SK-N-MC (cell line): ENCODE data around the gene PTPN6.

Experiments used
- EZH2 ChIP-seq: fragments of 200-600 bp; sonication (generic); IDR thresholded peaks from one replicate; pipeline ENCODE4 v1.6.1; 2017; ENCODE audit warnings: antibody characterized with exemption
- FOXP2 ChIP-seq: optimal IDR thresholded peaks from 2 replicates; pipeline ENCODE3; 2011; ENCODE audit warnings: mild to moderate bottlenecking, moderate library complexity; ENCODE audit not compliant: insufficient read depth; ENCODE audit errors: extremely low read length, control extremely low read depth
- POLR2AphosphoS5 ChIP-seq: IDR thresholded peaks from 2 replicates; pipeline ENCODE4 v1.6.1; 2012; ENCODE audit warnings: mild to moderate bottlenecking, low read depth, low read length, borderline replicate concordance

DNA sequence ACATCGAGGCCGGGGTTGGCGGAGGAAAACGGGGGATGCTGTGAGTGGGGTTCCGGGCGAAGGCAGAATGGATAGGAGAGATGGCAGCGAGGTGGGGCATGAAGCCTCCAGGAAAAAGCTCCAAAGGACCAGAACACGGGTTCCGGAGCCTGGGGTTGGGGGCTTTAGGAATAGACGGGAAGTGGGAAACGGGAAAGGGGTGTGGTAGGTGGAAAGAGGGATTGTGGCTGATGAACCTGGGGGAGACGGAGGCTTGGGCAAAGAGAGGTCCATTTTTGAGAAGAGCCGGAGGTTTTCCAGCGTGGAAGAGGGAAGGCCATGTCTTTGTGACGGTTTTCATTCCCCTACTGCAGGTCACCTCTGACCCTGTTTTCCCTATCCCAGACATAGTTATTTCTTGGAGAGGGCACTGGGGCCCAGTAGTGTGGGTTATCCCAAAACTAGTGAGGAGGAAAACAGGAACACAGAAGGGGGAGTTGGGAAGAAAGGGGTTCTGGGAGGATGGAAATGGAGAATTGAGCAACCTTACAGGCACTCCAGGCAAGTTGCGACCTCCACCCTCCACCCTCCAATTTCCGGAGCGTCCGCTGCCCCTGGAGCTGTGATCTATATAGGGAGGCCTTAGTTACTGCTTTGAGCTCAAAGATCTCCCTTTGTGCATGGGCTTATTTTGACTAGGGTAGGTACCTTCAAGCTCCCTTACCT lies 22.3 kb upstream of the PTPN6 start:
- TF ChIP-seq EZH2 (no peak), POLR2AphosphoS5 (no peak), FOXP2 (no peak)
